ENCODE data around the gene HDAC1. TPM values are rescaled to one million over a fixed set of nuclear protein-coding genes. Genes with fewer than 3 reads are reported as not detected.

HDAC1 gene
- total and polyA plus RNA-seq, 2 of the 4 experiments (the other 2 are of a cell fraction): 95.5 to 139 TPM

- no peak overlapping the region for H3K4me2 ChIP-seq (ENCODE audit: low read depth, low read length)
- no peak overlapping the region for H2BK15ac ChIP-seq (ENCODE audit: low read depth, low read length)
- no peak overlapping the region for H4K5ac ChIP-seq (ENCODE audit: low read depth, low read length)
- H2AK5ac ChIP-seq (ENCODE audit: low read depth, low read length): no peak overlapping the region
- ATAC-seq (ENCODE audit: low read depth): no peak
- H3K9me3 ChIP-seq (ENCODE audit: control insufficient read depth, insufficient read depth, low read length): no peaks in the 10 kb centered on the region
- H2BK120ac ChIP-seq (ENCODE audit: low read depth, low read length): no peak overlapping the region
- no peak overlapping the region for H2BK20ac ChIP-seq (ENCODE audit: low read depth, low read length)
- H3K14ac ChIP-seq (replicated peaks; ENCODE audit: low read depth, low read length): no peak overlapping the region
- H2BK5ac ChIP-seq (ENCODE audit: low read depth, low read length, poor library complexity, severe bottlenecking): no peak overlapping the region
- H2AK9ac ChIP-seq (replicated peaks; ENCODE audit: low read depth, low read length, poor library complexity): no peak overlapping the region
- no peaks in the 10 kb centered on the region for H3K27me3 ChIP-seq (ENCODE audit: control insufficient read depth, insufficient read depth, low read length)
- peaks cover 3 to 8% of the 10 kb centered on the region in 2 experiments; a peak in 3 of 4 replicates for H3K79me1 ChIP-seq (ENCODE audit: low read depth in 1 of 2, low read length in 2 of 2)
- in situ Hi-C loops (cut with MboI; ENCODE audit: low sequenced_read_pairs): no loop called here
- no peak overlapping the region for H4K91ac ChIP-seq (ENCODE audit: insufficient read depth, low read depth, low read length)
- intact Hi-C loops (cut with micrococcal nuclease): no loop called here
- CTCF ChIA-PET: no interaction called here
- H3K36me3 ChIP-seq (ENCODE audit: control insufficient read depth, insufficient read depth, low read length): peaks cover 76% of the 10 kb centered on the region
- no peak overlapping the region for H3K27ac ChIP-seq (ENCODE audit: insufficient read depth, low read length)
- DNase-seq: no peak
- dilution Hi-C loops (cut with HindIII; ENCODE audit: low sequenced_read_pairs, unreplicated experiment): no loop called here
- no peak overlapping the region for H3K9ac ChIP-seq (ENCODE audit: low read depth, low read length)
- 100% methylated on average over 4 of the region's 11 CpGs; no CpG with 5 or more reads in 1 of the 2 experiments for whole genome bisulfite sequencing, 2 experiments (ENCODE audit: extremely low coverage in 2 of 2, insufficient read length in 1 of 2)
- no peak overlapping the region for H3K56ac ChIP-seq (ENCODE audit: extremely low read depth, insufficient read depth, low read length)
- TF ChIP-seq RCOR1 (IDR thresholded peaks at IDR 0.05; ENCODE audit: insufficient replicate concordance, low read length): no peak
- no peak for TF ChIP-seq MAZ (IDR thresholded peaks at IDR 0.05; ENCODE audit: borderline replicate concordance, low read depth, low read length)
- no peak for TF ChIP-seq RAD21 (IDR thresholded peaks at IDR 0.05; ENCODE audit: low read length)
- no peak for TF ChIP-seq CHD1 (IDR thresholded peaks at IDR 0.05; ENCODE audit: low read depth, low read length)
- TF ChIP-seq CEBPB (IDR thresholded peaks at IDR 0.05; ENCODE audit: low read depth, low read length): no peak
- no peak for TF ChIP-seq BHLHE40 (IDR thresholded peaks at IDR 0.05; ENCODE audit: low read depth, low read length)
- no peak for TF ChIP-seq FOS (IDR thresholded peaks at IDR 0.05; ENCODE audit: low read depth, low read length)
- TF ChIP-seq MAFK (IDR thresholded peaks at IDR 0.05; ENCODE audit: low read depth, low read length): no peak
- TF ChIP-seq, protein P1, sequence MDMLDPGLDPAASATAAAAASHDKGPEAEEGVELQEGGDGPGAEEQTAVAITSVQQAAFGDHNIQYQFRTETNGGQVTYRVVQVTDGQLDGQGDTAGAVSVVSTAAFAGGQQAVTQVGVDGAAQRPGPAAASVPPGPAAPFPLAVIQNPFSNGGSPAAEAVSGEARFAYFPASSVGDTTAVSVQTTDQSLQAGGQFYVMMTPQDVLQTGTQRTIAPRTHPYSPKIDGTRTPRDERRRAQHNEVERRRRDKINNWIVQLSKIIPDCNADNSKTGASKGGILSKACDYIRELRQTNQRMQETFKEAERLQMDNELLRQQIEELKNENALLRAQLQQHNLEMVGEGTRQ (IDR thresholded peaks at IDR 0.05; ENCODE audit: low read depth, low read length): no peak
- no peak overlapping the region for H4K8ac ChIP-seq (ENCODE audit: low read depth in 2 of 2, low read length in 2 of 2)
- POLR2A ChIA-PET (ENCODE audit: unreplicated experiment): no interaction called here
- no TSS peak for BruUV-seq (replicated peaks)
- H3K9me1 ChIP-seq (ENCODE audit: insufficient read depth, low read length): no peaks in the 10 kb centered on the region
- H3K4ac ChIP-seq (ENCODE audit: low read depth, low read length): no peak overlapping the region
- peaks cover 4% of the 10 kb centered on the region; the same call in 1 of the 2 replicates for H4K20me1 ChIP-seq (ENCODE audit: insufficient read depth, low read length)
- H2AFZ ChIP-seq (replicated peaks; ENCODE audit: low read length, poor library complexity): no peak overlapping the region
- H3K4me3 ChIP-seq (ENCODE audit: insufficient read depth, low read depth, low read length): no peak overlapping the region
- H3K18ac ChIP-seq (ENCODE audit: low read depth, low read length): no peak overlapping the region
- H3K4me1 ChIP-seq (ENCODE audit: control insufficient read depth, insufficient read depth, low read length): no peaks in the 10 kb centered on the region
- H3K23ac ChIP-seq (ENCODE audit: low read depth, low read length): no peak overlapping the region
These were observed 84.3 kb downstream of the HDAC1 start for GRCh38 chr1:32376199-32376598.

All from IMR-90 (cell line).